Cardiac muscle cell (in vitro differentiated cells and primary cell): ENCODE results near the gene IDUA. TPM values are rescaled to one million over a fixed set of nuclear protein-coding genes. Genes with fewer than 3 reads are reported as not detected.

ENCODE experiments used
- DNase-seq, 2 donors: peaks; one replicate each; pipeline versions ENCODE4 v3.0.0 to v3.0.0-alpha.2; 2010 to 2017; ENCODE audit warnings: low read depth in 1 of 2, low spot score in 1 of 2
- H3K27ac ChIP-seq: fragments of 200-600 bp; sonication (generic); 2 replicates; pipeline ENCODE4 v1.5.1; 2016
- H3K27me3 ChIP-seq: fragments of 200-600 bp; sonication (generic); 2 replicates; pipeline ENCODE4 v1.6.0; 2016; ENCODE audit warnings: control low read depth
- H3K36me3 ChIP-seq: fragments of 200-600 bp; sonication (generic); 2 replicates; pipeline ENCODE4 v1.5.1; 2016; ENCODE audit warnings: control low read depth
- H3K4me1 ChIP-seq: fragments of 200-600 bp; sonication (generic); 2 replicates; pipeline ENCODE4 v1.8.1; 2017; ENCODE audit warnings: low read depth, mild to moderate bottlenecking, mixed run types
- H3K4me3 ChIP-seq: fragments of 200-600 bp; sonication (generic); 2 replicates; pipeline ENCODE4 v1.5.1; 2016; ENCODE audit warnings: mild to moderate bottlenecking
- H3K9me3 ChIP-seq: fragments of 200-600 bp; sonication (generic); 2 replicates; pipeline ENCODE4 v1.5.1; 2017; ENCODE audit warnings: low read depth, mild to moderate bottlenecking, control low read depth
- polyA plus RNA-seq: library from polyadenylated mRNA; unstranded; fragments of >200 nt; fragmentation: Nextera tagmentation; extraction: Ambion mirVana; gene quantifications from 2 replicates; pipeline ENCODE4 v1.2.1, GENCODE V29; 2016
- total RNA-seq: library from RNA; depleted of rRNA; stranded (reverse); fragments of >200 nt; gene quantifications from 2 replicates; pipeline ENCODE4 v1.2.3, GENCODE V29; 2016
- TF ChIP-seq, protein P1 (sequence below): IDR thresholded peaks from 2 replicates; pipeline ENCODE4 v1.5.1; 2012; ENCODE audit warnings: low read depth, mild to moderate bottlenecking, low read length

IDUA gene
- total and polyA plus RNA-seq, 2 experiments from 2014 or later = 13.0 to 29.9 TPM

DNA sequence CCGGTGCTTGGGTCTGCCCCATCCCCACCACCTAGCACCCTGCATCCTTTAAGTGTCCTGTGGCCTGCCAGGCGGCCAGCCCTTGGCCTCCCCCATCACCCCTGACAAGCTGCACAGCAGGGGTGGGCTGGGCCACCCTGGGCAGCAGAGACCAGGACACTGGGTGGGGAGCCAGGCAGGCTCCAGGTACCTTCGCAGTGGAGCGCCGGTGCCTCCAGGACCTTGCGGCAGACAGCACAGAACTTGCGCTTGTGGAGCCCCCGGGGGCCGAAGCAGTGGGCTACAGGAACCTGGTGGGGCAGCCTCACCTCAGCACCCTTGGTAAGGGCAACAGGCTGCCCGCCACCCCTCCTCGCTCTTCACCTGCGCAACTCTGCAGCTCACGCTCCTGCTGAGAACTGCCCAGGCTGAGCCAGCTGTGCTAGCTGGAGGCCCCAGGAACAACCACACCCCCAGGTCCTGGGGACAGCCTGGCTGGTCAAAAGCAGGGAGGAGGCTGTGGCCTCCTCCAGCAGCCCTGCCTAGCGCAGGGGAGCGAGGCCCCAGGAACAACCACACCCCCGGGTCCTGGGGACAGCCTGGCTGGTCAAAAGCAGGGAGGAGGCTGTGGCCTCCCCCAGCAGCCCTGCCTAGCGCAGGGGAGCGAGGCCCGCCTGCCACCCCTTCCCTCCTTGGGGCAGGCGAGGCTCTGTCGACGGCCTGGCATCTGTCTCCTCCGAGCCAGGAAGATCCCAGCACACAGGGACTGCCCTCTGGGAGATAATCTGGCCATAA lies 18.0 kb upstream of the IDUA start:
- Histone ChIP-seq H3K4me3 (no peak overlapping the region), H3K36me3 (no peaks in the 10 kb centered on the region), H3K27me3 (peaks cover 47% of the 10 kb centered on the region), H3K27ac (no peak overlapping the region), H3K9me3 (no peaks in the 10 kb centered on the region), H3K4me1 (no peaks in the 10 kb centered on the region)
- no peak for DNase-seq
- TF ChIP-seq, protein P1, sequence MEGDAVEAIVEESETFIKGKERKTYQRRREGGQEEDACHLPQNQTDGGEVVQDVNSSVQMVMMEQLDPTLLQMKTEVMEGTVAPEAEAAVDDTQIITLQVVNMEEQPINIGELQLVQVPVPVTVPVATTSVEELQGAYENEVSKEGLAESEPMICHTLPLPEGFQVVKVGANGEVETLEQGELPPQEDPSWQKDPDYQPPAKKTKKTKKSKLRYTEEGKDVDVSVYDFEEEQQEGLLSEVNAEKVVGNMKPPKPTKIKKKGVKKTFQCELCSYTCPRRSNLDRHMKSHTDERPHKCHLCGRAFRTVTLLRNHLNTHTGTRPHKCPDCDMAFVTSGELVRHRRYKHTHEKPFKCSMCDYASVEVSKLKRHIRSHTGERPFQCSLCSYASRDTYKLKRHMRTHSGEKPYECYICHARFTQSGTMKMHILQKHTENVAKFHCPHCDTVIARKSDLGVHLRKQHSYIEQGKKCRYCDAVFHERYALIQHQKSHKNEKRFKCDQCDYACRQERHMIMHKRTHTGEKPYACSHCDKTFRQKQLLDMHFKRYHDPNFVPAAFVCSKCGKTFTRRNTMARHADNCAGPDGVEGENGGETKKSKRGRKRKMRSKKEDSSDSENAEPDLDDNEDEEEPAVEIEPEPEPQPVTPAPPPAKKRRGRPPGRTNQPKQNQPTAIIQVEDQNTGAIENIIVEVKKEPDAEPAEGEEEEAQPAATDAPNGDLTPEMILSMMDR = no peak

DNA sequence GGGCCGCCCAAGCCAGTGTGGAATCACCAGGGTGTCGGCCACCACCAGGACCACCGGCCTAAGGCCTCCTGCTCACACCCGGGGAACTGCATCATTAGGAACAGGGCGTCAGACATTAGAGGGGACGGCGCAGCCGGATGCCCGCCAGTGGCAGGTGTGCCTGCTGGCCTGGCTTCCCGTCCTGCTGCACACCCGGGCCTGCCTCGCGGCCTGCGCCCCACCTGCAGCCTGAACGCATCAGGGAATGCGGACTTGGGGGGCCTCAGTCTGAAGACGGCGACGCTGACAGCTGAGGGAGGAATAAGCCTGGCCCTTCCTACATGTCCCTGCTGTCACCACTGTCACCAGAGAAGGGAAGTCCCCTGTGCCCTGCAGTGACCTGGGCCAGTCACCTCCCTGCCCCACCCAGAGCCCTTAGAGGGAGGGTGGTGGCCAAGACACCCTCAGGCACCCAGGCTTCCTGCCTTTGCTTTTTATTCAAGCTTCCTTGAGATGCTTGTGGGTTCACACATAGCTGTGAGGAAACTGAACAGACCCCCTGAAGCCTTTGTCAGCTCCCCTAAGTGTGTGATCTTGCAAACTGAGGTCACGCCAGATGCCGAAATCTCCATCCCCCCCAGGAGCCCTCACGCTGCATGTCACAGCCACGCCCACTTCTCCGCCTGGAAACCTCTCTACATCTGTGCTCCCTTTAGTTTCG lies 16.6 kb upstream of the IDUA start:
- DNase-seq = no peak
- Histone ChIP-seq H3K9me3 (no peaks in the 10 kb centered on the region), H3K4me1 (no peaks in the 10 kb centered on the region), H3K27me3 (peaks cover 47% of the 10 kb centered on the region), H3K27ac (no peak overlapping the region), H3K36me3 (no peaks in the 10 kb centered on the region), H3K4me3 (no peak overlapping the region)
- TF ChIP-seq, protein P1 = no peak

DNA sequence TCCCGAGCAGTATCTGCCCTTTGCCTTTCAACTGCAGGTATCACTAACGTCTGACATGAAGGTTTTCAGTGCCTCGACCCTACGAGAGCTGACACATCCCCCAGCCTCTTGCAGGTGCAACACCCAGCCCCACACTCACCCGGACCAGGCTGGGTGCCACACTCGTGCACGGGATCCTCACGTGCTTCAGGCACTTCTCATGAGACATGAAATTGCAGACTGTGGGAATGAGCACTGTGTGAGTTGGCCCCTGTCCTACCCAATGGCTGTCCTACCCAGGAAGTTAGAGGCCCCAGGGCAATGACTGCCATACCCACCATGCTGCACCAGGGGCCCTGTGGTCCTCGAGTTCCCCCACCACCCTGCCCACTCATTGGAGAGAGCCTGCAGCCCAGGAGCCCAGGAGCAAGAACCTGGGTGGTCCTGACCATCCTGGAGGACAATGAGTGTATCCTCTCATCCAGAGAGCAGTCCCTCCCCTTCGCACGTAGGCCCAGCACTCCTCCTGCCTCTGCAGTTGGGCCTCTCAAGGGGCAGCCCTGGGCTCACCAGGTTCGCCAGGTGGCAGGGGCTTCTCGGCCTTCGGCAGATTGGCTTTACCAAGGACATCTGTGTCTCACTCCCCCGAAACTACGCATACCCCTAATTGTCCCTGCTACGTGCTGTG lies 15.9 kb upstream of the IDUA start:
- Histone ChIP-seq H3K36me3 (no peaks in the 10 kb centered on the region), H3K4me1 (no peaks in the 10 kb centered on the region), H3K9me3 (no peaks in the 10 kb centered on the region), H3K27me3 (peaks cover 47% of the 10 kb centered on the region), H3K4me3 (no peak overlapping the region), H3K27ac (no peak overlapping the region)
- TF ChIP-seq, protein P1 = no peak
- no peak for DNase-seq

DNA sequence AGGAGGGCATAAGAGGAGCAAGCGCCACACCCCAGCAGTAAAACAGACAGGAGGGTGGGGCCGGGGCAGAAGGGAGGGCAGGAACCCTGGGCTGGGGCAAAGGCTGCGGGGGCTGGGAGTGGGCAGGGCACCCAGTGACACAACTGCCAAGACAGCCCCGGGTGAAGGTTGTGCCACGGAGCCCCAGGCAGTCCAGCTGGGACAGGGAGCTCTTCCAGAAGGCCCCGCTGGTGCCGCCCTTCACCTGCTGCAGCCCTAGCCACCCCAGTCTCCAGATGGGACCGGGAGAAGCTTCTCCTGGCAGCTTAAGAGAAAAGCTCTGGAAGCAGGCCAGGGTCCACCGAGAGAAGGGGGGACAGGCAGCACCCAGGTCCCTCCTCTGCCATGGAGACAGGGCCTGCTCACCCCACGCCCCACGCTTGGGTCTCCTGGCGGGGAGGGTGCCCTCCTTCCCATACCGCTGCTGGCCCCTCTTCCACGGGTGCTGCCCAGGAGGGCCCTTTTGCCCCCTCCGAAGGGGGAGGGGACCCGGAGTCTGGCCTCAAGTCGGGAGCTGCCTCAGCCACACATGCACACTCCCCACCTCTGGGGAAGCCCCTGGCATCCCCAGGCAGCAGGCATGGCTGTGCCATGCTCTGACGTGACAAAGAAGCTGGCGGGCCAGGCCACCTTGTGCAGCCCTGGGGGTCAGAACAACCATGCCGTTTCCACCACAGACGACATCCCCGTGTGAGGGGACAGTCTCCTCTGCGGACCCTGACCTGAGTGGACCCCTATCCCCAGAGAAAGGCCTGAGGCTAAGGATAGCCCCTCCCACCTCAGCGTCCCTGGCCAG lies 15.0 kb upstream of the IDUA start:
- Histone ChIP-seq H3K4me3 (peak overlapping the region; percentile 73), H3K4me1 (no peaks in the 10 kb centered on the region), H3K27ac (no peak overlapping the region), H3K27me3 (peaks cover 42% of the 10 kb centered on the region), H3K9me3 (no peaks in the 10 kb centered on the region), H3K36me3 (no peaks in the 10 kb centered on the region)
- TF ChIP-seq, protein P1 = no peak
- no peak for DNase-seq
